ENCODE results near the gene DNAH10.

DNA sequence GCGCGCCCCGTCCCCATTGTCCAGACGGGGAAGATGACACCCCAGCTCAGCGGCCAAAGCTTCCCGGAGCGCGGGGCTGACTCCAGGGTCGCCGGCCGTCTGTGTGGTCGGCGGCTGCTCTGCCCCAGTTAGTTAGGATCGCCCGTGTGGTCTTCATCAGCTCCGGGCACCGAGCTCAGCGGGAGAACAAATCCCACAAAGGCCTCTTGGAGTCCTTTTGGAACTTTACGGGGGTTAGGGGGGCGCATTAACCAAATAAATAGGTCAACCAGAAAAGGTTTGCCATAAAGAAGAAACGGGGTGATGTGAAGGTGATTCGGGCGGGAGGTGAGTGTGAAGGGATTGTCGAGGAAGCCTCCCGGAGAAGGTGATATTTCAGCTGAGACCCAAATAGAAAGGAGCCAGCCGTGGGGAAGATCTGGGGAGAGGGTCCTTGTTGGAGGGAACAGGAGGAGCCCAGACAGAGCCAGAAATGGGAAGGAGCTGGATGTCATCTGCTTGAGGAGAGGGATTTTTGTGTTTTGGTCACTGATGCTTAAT, 49.3 kb upstream of the DNAH10 start:
- no peak for TF ChIP-seq EP300 (IDR thresholded peaks at IDR 0.05)
- TF ChIP-seq, protein P1, sequence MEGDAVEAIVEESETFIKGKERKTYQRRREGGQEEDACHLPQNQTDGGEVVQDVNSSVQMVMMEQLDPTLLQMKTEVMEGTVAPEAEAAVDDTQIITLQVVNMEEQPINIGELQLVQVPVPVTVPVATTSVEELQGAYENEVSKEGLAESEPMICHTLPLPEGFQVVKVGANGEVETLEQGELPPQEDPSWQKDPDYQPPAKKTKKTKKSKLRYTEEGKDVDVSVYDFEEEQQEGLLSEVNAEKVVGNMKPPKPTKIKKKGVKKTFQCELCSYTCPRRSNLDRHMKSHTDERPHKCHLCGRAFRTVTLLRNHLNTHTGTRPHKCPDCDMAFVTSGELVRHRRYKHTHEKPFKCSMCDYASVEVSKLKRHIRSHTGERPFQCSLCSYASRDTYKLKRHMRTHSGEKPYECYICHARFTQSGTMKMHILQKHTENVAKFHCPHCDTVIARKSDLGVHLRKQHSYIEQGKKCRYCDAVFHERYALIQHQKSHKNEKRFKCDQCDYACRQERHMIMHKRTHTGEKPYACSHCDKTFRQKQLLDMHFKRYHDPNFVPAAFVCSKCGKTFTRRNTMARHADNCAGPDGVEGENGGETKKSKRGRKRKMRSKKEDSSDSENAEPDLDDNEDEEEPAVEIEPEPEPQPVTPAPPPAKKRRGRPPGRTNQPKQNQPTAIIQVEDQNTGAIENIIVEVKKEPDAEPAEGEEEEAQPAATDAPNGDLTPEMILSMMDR (IDR thresholded peaks at IDR 0.05), result no peak
